ENCODE results near the gene RIPOR2. TPM values are rescaled to one million over a fixed set of nuclear protein-coding genes. Genes with fewer than 3 reads are reported as not detected.

Gene RIPOR2
- total and polyA plus RNA-seq, 2 experiments from 2014 or later = 9.5 to 22.5 TPM

DNA sequence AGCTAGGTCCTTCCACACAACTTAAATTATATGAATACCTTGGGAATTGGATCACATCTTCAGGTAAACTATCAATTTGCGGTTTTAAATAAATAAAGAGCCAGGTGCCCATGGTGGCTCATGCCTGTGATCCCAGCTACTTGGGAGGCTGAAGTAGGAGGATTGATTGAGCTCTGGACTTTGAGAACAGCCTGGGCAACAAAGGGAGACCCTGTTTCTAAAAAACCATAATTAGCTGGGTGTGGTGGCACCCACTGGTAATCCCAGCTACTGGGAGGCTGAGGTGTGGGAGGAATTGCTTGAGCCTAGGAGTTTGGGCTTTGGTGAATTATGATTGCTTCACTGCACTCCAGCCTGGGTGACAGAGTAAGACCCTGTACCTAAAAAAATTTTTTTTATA lies 157.6 kb downstream of the RIPOR2 start:
- ATAC-seq = no peak
- Mint-ChIP-seq H3K27me3 (ENCODE audit: insufficient read depth, low read depth, poor library complexity) (peaks cover 8% of the 10 kb centered on the region), H3K4me3 (0 out of 3 replicates have a peak overlapping the region, but pooled peaks have one; percentile 17), H3K9me3 (no peaks in the 10 kb centered on the region), H3K27ac (no peak overlapping the region), H3K4me1 (peaks cover 17% of the 10 kb centered on the region; the same call in 2 of the 3 replicates), H3K36me3 (ENCODE audit: low read depth) (peaks cover 59% of the 10 kb centered on the region)
- DNase-seq (ENCODE audit: low spot score) = no peak
- Histone ChIP-seq H3K9me2 (ENCODE audit: insufficient read depth) (no peaks in the 10 kb centered on the region), H3K36me3 (ENCODE audit: insufficient read depth) (peaks cover 14% of the 10 kb centered on the region), H4K20me1 (replicated peaks; ENCODE audit: insufficient read depth) (peaks cover 27% of the 10 kb centered on the region), H3K4me3 (no peak overlapping the region), H3K79me2 (replicated peaks; ENCODE audit: insufficient read depth) (peaks cover 68% of the 10 kb centered on the region), H3K27me3 (ENCODE audit: insufficient read depth) (no peaks in the 10 kb centered on the region), H3K4me1 (ENCODE audit: insufficient read depth) (peaks cover 13% of the 10 kb centered on the region), H3K27ac (ENCODE audit: low read depth) (no peak overlapping the region), H3F3A (replicated peaks; ENCODE audit: low read depth) (no peaks in the 10 kb centered on the region), H3K4me2 (peak overlapping the region; percentile 95; the same call in 1 of the 2 replicates), H2AFZ (no peak overlapping the region)
- TF ChIP-seq, protein P1, sequence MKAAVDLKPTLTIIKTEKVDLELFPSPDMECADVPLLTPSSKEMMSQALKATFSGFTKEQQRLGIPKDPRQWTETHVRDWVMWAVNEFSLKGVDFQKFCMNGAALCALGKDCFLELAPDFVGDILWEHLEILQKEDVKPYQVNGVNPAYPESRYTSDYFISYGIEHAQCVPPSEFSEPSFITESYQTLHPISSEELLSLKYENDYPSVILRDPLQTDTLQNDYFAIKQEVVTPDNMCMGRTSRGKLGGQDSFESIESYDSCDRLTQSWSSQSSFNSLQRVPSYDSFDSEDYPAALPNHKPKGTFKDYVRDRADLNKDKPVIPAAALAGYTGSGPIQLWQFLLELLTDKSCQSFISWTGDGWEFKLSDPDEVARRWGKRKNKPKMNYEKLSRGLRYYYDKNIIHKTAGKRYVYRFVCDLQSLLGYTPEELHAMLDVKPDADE (IDR thresholded peaks at IDR 0.05) = no peak
- no peak for TF ChIP-seq EZH2phosphoT487 (IDR thresholded peaks at IDR 0.05; ENCODE audit: unreplicated experiment)
- TF ChIP-seq ZNF114 (CRISPR knock-in tag; IDR thresholded peaks at IDR 0.05) = no peak
- TF ChIP-seq EZH2 (IDR thresholded peaks at IDR 0.05; ENCODE audit: low read depth, unreplicated experiment) = no peak
- no peak for TF ChIP-seq ZNF331 (CRISPR knock-in tag; IDR thresholded peaks at IDR 0.05; ENCODE audit: low read depth)
- TF ChIP-seq, protein P2, sequence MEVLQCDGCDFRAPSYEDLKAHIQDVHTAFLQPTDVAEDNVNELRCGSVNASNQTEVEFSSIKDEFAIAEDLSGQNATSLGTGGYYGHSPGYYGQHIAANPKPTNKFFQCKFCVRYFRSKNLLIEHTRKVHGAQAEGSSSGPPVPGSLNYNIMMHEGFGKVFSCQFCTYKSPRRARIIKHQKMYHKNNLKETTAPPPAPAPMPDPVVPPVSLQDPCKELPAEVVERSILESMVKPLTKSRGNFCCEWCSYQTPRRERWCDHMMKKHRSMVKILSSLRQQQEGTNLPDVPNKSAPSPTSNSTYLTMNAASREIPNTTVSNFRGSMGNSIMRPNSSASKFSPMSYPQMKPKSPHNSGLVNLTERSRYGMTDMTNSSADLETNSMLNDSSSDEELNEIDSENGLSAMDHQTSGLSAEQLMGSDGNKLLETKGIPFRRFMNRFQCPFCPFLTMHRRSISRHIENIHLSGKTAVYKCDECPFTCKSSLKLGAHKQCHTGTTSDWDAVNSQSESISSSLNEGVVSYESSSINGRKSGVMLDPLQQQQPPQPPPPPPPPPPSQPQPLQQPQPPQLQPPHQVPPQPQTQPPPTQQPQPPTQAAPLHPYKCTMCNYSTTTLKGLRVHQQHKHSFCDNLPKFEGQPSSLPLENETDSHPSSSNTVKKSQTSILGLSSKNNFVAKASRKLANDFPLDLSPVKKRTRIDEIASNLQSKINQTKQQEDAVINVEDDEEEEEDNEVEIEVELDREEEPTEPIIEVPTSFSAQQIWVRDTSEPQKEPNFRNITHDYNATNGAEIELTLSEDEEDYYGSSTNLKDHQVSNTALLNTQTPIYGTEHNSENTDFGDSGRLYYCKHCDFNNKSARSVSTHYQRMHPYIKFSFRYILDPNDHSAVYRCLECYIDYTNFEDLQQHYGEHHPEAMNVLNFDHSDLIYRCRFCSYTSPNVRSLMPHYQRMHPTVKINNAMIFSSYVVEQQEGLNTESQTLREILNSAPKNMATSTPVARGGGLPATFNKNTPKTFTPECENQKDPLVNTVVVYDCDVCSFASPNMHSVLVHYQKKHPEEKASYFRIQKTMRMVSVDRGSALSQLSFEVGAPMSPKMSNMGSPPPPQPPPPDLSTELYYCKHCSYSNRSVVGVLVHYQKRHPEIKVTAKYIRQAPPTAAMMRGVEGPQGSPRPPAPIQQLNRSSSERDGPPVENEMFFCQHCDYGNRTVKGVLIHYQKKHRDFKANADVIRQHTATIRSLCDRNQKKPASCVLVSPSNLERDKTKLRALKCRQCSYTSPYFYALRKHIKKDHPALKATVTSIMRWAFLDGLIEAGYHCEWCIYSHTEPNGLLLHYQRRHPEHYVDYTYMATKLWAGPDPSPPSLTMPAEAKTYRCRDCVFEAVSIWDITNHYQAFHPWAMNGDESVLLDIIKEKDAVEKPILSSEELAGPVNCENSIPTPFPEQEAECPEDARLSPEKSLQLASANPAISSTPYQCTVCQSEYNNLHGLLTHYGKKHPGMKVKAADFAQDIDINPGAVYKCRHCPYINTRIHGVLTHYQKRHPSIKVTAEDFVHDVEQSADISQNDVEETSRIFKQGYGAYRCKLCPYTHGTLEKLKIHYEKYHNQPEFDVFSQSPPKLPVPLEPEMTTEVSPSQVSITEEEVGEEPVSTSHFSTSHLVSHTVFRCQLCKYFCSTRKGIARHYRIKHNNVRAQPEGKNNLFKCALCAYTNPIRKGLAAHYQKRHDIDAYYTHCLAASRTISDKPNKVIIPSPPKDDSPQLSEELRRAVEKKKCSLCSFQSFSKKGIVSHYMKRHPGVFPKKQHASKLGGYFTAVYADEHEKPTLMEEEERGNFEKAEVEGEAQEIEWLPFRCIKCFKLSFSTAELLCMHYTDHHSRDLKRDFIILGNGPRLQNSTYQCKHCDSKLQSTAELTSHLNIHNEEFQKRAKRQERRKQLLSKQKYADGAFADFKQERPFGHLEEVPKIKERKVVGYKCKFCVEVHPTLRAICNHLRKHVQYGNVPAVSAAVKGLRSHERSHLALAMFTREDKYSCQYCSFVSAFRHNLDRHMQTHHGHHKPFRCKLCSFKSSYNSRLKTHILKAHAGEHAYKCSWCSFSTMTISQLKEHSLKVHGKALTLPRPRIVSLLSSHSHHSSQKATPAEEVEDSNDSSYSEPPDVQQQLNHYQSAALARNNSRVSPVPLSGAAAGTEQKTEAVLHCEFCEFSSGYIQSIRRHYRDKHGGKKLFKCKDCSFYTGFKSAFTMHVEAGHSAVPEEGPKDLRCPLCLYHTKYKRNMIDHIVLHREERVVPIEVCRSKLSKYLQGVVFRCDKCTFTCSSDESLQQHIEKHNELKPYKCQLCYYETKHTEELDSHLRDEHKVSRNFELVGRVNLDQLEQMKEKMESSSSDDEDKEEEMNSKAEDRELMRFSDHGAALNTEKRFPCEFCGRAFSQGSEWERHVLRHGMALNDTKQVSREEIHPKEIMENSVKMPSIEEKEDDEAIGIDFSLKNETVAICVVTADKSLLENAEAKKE (CRISPR knock-in tag; IDR thresholded peaks at IDR 0.05) = no peak
- TF ChIP-seq STAT1 (IDR thresholded peaks at IDR 0.05; ENCODE audit: unreplicated experiment) = no peak
- TF ChIP-seq, protein P3, sequence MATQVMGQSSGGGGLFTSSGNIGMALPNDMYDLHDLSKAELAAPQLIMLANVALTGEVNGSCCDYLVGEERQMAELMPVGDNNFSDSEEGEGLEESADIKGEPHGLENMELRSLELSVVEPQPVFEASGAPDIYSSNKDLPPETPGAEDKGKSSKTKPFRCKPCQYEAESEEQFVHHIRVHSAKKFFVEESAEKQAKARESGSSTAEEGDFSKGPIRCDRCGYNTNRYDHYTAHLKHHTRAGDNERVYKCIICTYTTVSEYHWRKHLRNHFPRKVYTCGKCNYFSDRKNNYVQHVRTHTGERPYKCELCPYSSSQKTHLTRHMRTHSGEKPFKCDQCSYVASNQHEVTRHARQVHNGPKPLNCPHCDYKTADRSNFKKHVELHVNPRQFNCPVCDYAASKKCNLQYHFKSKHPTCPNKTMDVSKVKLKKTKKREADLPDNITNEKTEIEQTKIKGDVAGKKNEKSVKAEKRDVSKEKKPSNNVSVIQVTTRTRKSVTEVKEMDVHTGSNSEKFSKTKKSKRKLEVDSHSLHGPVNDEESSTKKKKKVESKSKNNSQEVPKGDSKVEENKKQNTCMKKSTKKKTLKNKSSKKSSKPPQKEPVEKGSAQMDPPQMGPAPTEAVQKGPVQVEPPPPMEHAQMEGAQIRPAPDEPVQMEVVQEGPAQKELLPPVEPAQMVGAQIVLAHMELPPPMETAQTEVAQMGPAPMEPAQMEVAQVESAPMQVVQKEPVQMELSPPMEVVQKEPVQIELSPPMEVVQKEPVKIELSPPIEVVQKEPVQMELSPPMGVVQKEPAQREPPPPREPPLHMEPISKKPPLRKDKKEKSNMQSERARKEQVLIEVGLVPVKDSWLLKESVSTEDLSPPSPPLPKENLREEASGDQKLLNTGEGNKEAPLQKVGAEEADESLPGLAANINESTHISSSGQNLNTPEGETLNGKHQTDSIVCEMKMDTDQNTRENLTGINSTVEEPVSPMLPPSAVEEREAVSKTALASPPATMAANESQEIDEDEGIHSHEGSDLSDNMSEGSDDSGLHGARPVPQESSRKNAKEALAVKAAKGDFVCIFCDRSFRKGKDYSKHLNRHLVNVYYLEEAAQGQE (IDR thresholded peaks at IDR 0.05; ENCODE audit: unreplicated experiment) = no peak

Data from GM23338 (cell line).